ENCODE results near the gene NKX2-4. TPM values are rescaled to one million over a fixed set of nuclear protein-coding genes. Genes with fewer than 3 reads are reported as not detected.

NKX2-4 gene
- total RNA-seq, 1 donor: not detected

- no peaks in the 10 kb centered on the region for H3K36me3 ChIP-seq (ENCODE audit: insufficient read depth, low read length)
- H3K27ac ChIP-seq (ENCODE audit: low read depth, low read length): no peak overlapping the region
- no peak overlapping the region for H3K4me3 ChIP-seq (ENCODE audit: insufficient read depth, low read length)
- no peaks in the 10 kb centered on the region for H3K9me3 ChIP-seq (ENCODE audit: low read depth, low read length)
- H4K20me1 ChIP-seq (ENCODE audit: insufficient read depth, low read length): peaks cover 6% of the 10 kb centered on the region
- H3K27me3 ChIP-seq (ENCODE audit: insufficient read depth, low read length): peaks cover 98% of the 10 kb centered on the region
- no peak overlapping the region for H3K4me2 ChIP-seq (ENCODE audit: insufficient read depth, low read length)
- H2AFZ ChIP-seq (ENCODE audit: low read length): peak overlapping the region; percentile 35
- peak; percentile 74 for DNase-seq (ENCODE audit: insufficient read length, low spot score, missing footprints)
- no peaks in the 10 kb centered on the region for H3K4me1 ChIP-seq (ENCODE audit: insufficient read depth, low read length)
- TF ChIP-seq CTCF (IDR thresholded peaks at IDR 0.05; ENCODE audit: extremely low read depth, low read depth, low read length): no peak
- H3K79me2 ChIP-seq (ENCODE audit: insufficient read depth, low read length): no peaks in the 10 kb centered on the region
Measured at GRCh38 chr20:21395666-21396598, 1.4 kb downstream of the NKX2-4 start.

- Histone ChIP-seq H3K27me3 (ENCODE audit: insufficient read depth, low read length) (peaks cover 90% of the 10 kb centered on the region), H3K4me2 (ENCODE audit: insufficient read depth, low read length) (no peak overlapping the region), H3K79me2 (ENCODE audit: insufficient read depth, low read length) (no peaks in the 10 kb centered on the region), H3K4me1 (ENCODE audit: insufficient read depth, low read length) (no peaks in the 10 kb centered on the region), H3K4me3 (ENCODE audit: insufficient read depth, low read length) (no peak overlapping the region), H3K27ac (ENCODE audit: low read depth, low read length) (no peak overlapping the region), H3K9me3 (ENCODE audit: low read depth, low read length) (no peaks in the 10 kb centered on the region), H2AFZ (ENCODE audit: low read length) (no peak overlapping the region), H4K20me1 (ENCODE audit: insufficient read depth, low read length) (peaks cover 6% of the 10 kb centered on the region), H3K36me3 (ENCODE audit: insufficient read depth, low read length) (peaks cover 6% of the 10 kb centered on the region)
- TF ChIP-seq CTCF (IDR thresholded peaks at IDR 0.05; ENCODE audit: extremely low read depth, low read depth, low read length): no peak
- peak; percentile 66 for DNase-seq (ENCODE audit: insufficient read length, low spot score, missing footprints)
Measured at GRCh38 chr20:21395051-21395665, 2.2 kb downstream of the NKX2-4 start.

DNA sequence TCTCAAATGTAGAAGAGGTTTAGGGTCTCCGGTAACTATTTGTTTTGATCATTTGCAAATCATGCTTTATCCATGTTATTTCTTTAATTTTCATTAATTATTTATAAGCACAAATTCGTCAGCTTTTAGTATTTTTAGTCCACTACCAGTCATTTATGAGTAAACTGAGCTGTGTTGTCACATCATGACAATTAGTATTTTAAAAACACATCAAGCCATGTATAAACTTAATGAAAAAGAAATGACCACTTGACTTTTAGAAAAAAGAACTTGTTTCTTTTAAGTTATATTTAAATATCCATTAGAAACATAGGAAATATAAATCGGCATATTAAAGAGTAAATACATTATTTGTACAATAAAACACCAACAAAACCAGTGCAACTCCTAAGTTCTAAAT is 2.8 kb downstream of the NKX2-4 start:
- no peaks in the 10 kb centered on the region for H3K9me3 ChIP-seq (ENCODE audit: low read depth, low read length)
- no peaks in the 10 kb centered on the region for H3K4me1 ChIP-seq (ENCODE audit: insufficient read depth, low read length)
- peaks cover 6% of the 10 kb centered on the region for H4K20me1 ChIP-seq (ENCODE audit: insufficient read depth, low read length)
- no peak overlapping the region for H3K27ac ChIP-seq (ENCODE audit: low read depth, low read length)
- no peak overlapping the region for H3K4me2 ChIP-seq (ENCODE audit: insufficient read depth, low read length)
- H2AFZ ChIP-seq (ENCODE audit: low read length): no peak overlapping the region
- no peak overlapping the region for H3K4me3 ChIP-seq (ENCODE audit: insufficient read depth, low read length)
- H3K27me3 ChIP-seq (ENCODE audit: insufficient read depth, low read length): peaks cover 84% of the 10 kb centered on the region
- H3K79me2 ChIP-seq (ENCODE audit: insufficient read depth, low read length): no peaks in the 10 kb centered on the region
- peak; percentile 39 for DNase-seq (ENCODE audit: insufficient read length, low spot score, missing footprints)
- peaks cover 10% of the 10 kb centered on the region for H3K36me3 ChIP-seq (ENCODE audit: insufficient read depth, low read length)
- no peak for TF ChIP-seq CTCF (IDR thresholded peaks at IDR 0.05; ENCODE audit: extremely low read depth, low read depth, low read length)

All from osteoblast (primary cell).